HL-60 (cell line): ENCODE data around the gene CCDC194.
"Not testable (repeated sequence)": the region's sequence is repeated elsewhere in the genome, so short reads cannot be mapped to it uniquely, and the experiment has no call there.

ENCODE experiments used
- DNase-seq, 2 experiments: peaks; one replicate each; pipeline ENCODE4 v3.0.0-alpha.2; 2010 to 2020; ENCODE audit warnings: low read depth in 1 of 2, low spot score in 1 of 2
- H3K27ac ChIP-seq: fragments of 250-450 bp; sonication (Bioruptor Pico); replicated peaks from 2 replicates; pipeline ENCODE4 v1.5.1; 2020; ENCODE audit warnings: mild to moderate bottlenecking, moderate library complexity
- H3K27me3 ChIP-seq: fragments of 250-450 bp; sonication (Bioruptor Pico); 2 replicates; pipeline ENCODE4 v1.5.1; 2021; ENCODE audit warnings: mild to moderate bottlenecking, moderate library complexity; ENCODE audit not compliant: insufficient read depth, poor library complexity, severe bottlenecking
- H3K4me3 ChIP-seq: replicated peaks from 2 replicates; pipeline ENCODE4 v1.5.1; 2011; ENCODE audit warnings: mild to moderate bottlenecking, control low read depth, low read length; ENCODE audit not compliant: insufficient read depth
- CTCF ChIP-seq: IDR thresholded peaks from one replicate; pipeline ENCODE4 v1.5.1; 2011; ENCODE audit warnings: low read length, control low read depth, inconsistent platforms; ENCODE audit not compliant: insufficient read depth
- GABPA ChIP-seq: IDR thresholded peaks from 2 replicates; pipeline ENCODE4 v1.6.1; 2012; ENCODE audit warnings: low read depth
- POLR2AphosphoS5 ChIP-seq: IDR thresholded peaks from 2 replicates; pipeline ENCODE4 v1.6.1; 2012; ENCODE audit warnings: low read depth
- SPI1 ChIP-seq: IDR thresholded peaks from 2 replicates; pipeline ENCODE4 v1.6.1; 2012; ENCODE audit warnings: low read depth, mild to moderate bottlenecking, borderline replicate concordance
- TF ChIP-seq, protein P1 (sequence below): IDR thresholded peaks from 2 replicates; pipeline ENCODE4 v1.6.1; 2012; ENCODE audit warnings: low read depth; ENCODE audit not compliant: insufficient replicate concordance

CCDC194 gene

GRCh38 chr19:17376935-17377600, 16.9 kb downstream of the CCDC194 start, which contains the start of gene PLVAP:
PLVAP (minus strand) TSS chr19:17377342; CDS start chr19:17377288, 54 bp downstream.
- no peak within 1 kb of the TSS for H3K4me3 ChIP-seq
- H3K27ac ChIP-seq, result no peak within 1 kb of the TSS
- DNase-seq, result no peak

DNA sequence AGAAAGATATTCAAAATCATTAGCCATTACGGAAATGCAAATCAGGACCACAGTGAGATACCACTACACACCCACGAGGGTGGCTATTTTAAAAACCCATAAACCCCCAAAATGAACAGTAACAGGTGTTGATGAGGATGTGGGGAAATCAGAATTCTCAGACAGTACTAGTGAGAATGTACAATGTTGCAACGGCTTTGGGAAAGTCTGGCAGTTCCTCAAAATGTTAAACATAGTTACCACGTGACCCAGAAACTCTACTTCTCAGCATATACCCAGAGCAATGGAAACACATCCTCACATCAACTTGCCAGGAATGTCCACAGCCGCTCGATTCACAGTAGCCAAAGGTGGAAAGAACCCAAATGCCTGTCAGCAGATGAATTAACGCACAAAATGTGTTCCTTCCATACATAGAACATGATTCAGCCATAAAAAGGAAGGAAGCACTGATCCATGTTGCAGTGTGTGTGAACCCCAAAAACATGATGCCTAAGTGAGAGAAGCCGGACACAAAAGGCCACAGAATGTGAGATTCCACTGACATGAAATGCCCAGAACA, 23.9 kb downstream of the CCDC194 start:
- peak; percentile 55 to 87 for DNase-seq
- TF ChIP-seq SPI1, result peak; percentile 97
- TF ChIP-seq, protein P1, sequence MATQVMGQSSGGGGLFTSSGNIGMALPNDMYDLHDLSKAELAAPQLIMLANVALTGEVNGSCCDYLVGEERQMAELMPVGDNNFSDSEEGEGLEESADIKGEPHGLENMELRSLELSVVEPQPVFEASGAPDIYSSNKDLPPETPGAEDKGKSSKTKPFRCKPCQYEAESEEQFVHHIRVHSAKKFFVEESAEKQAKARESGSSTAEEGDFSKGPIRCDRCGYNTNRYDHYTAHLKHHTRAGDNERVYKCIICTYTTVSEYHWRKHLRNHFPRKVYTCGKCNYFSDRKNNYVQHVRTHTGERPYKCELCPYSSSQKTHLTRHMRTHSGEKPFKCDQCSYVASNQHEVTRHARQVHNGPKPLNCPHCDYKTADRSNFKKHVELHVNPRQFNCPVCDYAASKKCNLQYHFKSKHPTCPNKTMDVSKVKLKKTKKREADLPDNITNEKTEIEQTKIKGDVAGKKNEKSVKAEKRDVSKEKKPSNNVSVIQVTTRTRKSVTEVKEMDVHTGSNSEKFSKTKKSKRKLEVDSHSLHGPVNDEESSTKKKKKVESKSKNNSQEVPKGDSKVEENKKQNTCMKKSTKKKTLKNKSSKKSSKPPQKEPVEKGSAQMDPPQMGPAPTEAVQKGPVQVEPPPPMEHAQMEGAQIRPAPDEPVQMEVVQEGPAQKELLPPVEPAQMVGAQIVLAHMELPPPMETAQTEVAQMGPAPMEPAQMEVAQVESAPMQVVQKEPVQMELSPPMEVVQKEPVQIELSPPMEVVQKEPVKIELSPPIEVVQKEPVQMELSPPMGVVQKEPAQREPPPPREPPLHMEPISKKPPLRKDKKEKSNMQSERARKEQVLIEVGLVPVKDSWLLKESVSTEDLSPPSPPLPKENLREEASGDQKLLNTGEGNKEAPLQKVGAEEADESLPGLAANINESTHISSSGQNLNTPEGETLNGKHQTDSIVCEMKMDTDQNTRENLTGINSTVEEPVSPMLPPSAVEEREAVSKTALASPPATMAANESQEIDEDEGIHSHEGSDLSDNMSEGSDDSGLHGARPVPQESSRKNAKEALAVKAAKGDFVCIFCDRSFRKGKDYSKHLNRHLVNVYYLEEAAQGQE, result no peak
- peak; percentile 66 for TF ChIP-seq POLR2AphosphoS5
- Histone ChIP-seq H3K27me3 (no peaks in the 10 kb centered on the region), H3K27ac (no peak overlapping the region), H3K4me3 (no peak overlapping the region)

More at GRCh38 chr19:17376935-17377600, 16.9 kb downstream of the CCDC194 start, which contains the start of gene PLVAP:
- TF ChIP-seq POLR2AphosphoS5 (no peak), CTCF (no peak), SPI1 (no peak), GABPA (no peak)
- TF ChIP-seq, protein P1, result no peak
- peaks cover 6% of the 10 kb centered on the region for H3K27me3 ChIP-seq

GRCh38 chr19:17365361-17365760, 28.6 kb downstream of the CCDC194 start:
- no peak for DNase-seq
- no peak overlapping the region for H3K27ac ChIP-seq
- no peak overlapping the region for H3K4me3 ChIP-seq
- TF ChIP-seq SPI1 (no peak), POLR2AphosphoS5 (no peak), GABPA (no peak), CTCF (no peak)
- TF ChIP-seq, protein P1, result no peak
- H3K27me3 ChIP-seq, result no peaks in the 10 kb centered on the region

GRCh38 chr19:17363852-17364605, 30.0 kb downstream of the CCDC194 start:
- H3K27ac ChIP-seq, DNase-seq, H3K27me3 ChIP-seq, H3K4me3 ChIP-seq: not testable (repeated sequence)
